Common myeloid progenitor, CD34-positive (primary cell): ENCODE results near the gene LMCD1.

Experiments used
- CTCF ChIA-PET: fragments of 350-600 bp; sonication (Branson Sonifier 250); formaldehyde crosslinking; loops from one replicate; lab custom pipeline; 2021; ENCODE audit warnings: antibody characterized with exemption; lab: Charles Lee
- POLR2A ChIA-PET: fragments of 350-600 bp; sonication (Branson Sonifier 250); formaldehyde crosslinking; loops from one replicate; lab custom pipeline; 2021; ENCODE audit warnings: antibody characterized with exemption; lab: Charles Lee
- DNase-seq, 3 donors: peaks; one replicate each; pipeline versions ENCODE4 v3.0.0 to v3.0.0-alpha.2; 2013
- H3K27ac ChIP-seq, 2 experiments: 1 replicate in 1 of 2; 2 replicates in 1 of 2; pipeline ENCODE4 v1.7.0; 2013; ENCODE audit warnings: inconsistent platforms in 2 of 2, low read length in 2 of 2, mild to moderate bottlenecking in 2 of 2, low read depth in 1 of 2, moderate library complexity in 1 of 2; ENCODE audit not compliant: severe bottlenecking in 2 of 2, insufficient read depth in 1 of 2, poor library complexity in 1 of 2
- H3K27me3 ChIP-seq, 5 experiments: replicated peaks in 2 of 5; 1 replicate in 3 of 5; 2 replicates in 2 of 5; pipeline versions ENCODE4 v1.6.1 to v1.7.0; 2013; ENCODE audit warnings: low read length in 4 of 5, mild to moderate bottlenecking in 2 of 5, moderate library complexity in 2 of 5, inconsistent platforms in 1 of 5; ENCODE audit not compliant: insufficient read depth in 5 of 5, control insufficient read depth in 4 of 5
- H3K36me3 ChIP-seq, 4 experiments: 1 replicate in 2 of 4; 2 replicates in 2 of 4; pipeline versions ENCODE4 v1.6.1 to v1.7.0; 2013; ENCODE audit warnings: low read length in 3 of 4, control low read depth in 1 of 4, mild to moderate bottlenecking in 1 of 4; ENCODE audit not compliant: control insufficient read depth in 4 of 4, insufficient read depth in 4 of 4
- H3K4me1 ChIP-seq, 4 experiments: 1 replicate in 3 of 4; 2 replicates in 1 of 4; pipeline versions ENCODE4 v1.6.1 to v1.7.1; 2013; ENCODE audit warnings: low read length in 3 of 4, mild to moderate bottlenecking in 3 of 4, control low read depth in 1 of 4, inconsistent platforms in 1 of 4, moderate library complexity in 1 of 4; ENCODE audit not compliant: control insufficient read depth in 4 of 4, insufficient read depth in 4 of 4; ENCODE audit errors: control extremely low read depth in 1 of 4
- H3K4me3 ChIP-seq, 7 experiments: 1 replicate in 4 of 7; 2 replicates in 3 of 7; pipeline versions ENCODE4 v1.5.1 to v1.7.0; 2013; ENCODE audit warnings: mild to moderate bottlenecking in 7 of 7, low read length in 6 of 7, moderate library complexity in 6 of 7, inconsistent platforms in 2 of 7, low read depth in 2 of 7, control low read depth in 1 of 7; ENCODE audit not compliant: insufficient read depth in 4 of 7, control insufficient read depth in 1 of 7; ENCODE audit errors: extremely low read depth in 1 of 7
- H3K9me3 ChIP-seq, 5 experiments: 1 replicate in 4 of 5; 2 replicates in 1 of 5; pipeline versions ENCODE4 v1.6.1 to v1.7.1; 2013; ENCODE audit warnings: low read length in 4 of 5, mild to moderate bottlenecking in 2 of 5, inconsistent platforms in 1 of 5, low read depth in 1 of 5, moderate library complexity in 1 of 5; ENCODE audit not compliant: control insufficient read depth in 4 of 5, insufficient read depth in 2 of 5; ENCODE audit errors: control extremely low read depth in 1 of 5
- WGBS: methylation state at CpG from one replicate; pipeline ENCODE4 v1.1.5; 2013; ENCODE audit not compliant: insufficient coverage; 5-methylcytosine and 5-hydroxymethylcytosine counted together

Gene LMCD1

GRCh38 chr3:8458238-8458661 lies 43.4 kb upstream of the LMCD1 start:
- Histone ChIP-seq H3K9me3 (peaks cover 0 to 2% (median 0%) of the 10 kb centered on the region in 5 experiments), H3K4me3 (no peak overlapping the region), H3K27ac (no peak overlapping the region), H3K36me3 (no peaks in the 10 kb centered on the region), H3K4me1 (no peaks in the 10 kb centered on the region), H3K27me3 (peaks cover 0 to 3% (median 0%) of the 10 kb centered on the region in 5 experiments)
- CTCF ChIA-PET: interaction anchor here (0.9 to 1.1 kb wide), 2 partner anchors 14 to 134 kb away, joined by 3 read pairs; no protein-coding TSS in a partner anchor
- WGBS: 100% methylated on average over 2 of the region's 2 CpGs
- POLR2A ChIA-PET: no interaction called here
- DNase-seq: no peak

GRCh38 chr3:8458711-8459110 lies 42.9 kb upstream of the LMCD1 start:
- no peak overlapping the region for H3K4me3 ChIP-seq
- DNase-seq: no peak

GRCh38 chr3:8460050-8460708 lies 41.4 kb upstream of the LMCD1 start:
- H3K36me3 ChIP-seq: no peaks in the 10 kb centered on the region
- peaks cover 0 to 1% (median 0%) of the 10 kb centered on the region in 5 experiments for H3K27me3 ChIP-seq
- H3K9me3 ChIP-seq: peaks cover 0 to 2% (median 0%) of the 10 kb centered on the region in 5 experiments
- H3K27ac ChIP-seq: no peak overlapping the region
- ChIA-PET POLR2A (no interaction called here), CTCF (interaction anchor here (1.7 kb wide), 1 partner anchor 222 kb away, joined by 4 read pairs; no protein-coding TSS in a partner anchor)
- no peak for DNase-seq
- no peak overlapping the region for H3K4me3 ChIP-seq
- H3K4me1 ChIP-seq: no peaks in the 10 kb centered on the region
- WGBS: 96% methylated on average over 4 of the region's 10 CpGs

More at GRCh38 chr3:8458711-8459110, 42.9 kb upstream of the LMCD1 start:
- Histone ChIP-seq H3K9me3 (peaks cover 0 to 2% (median 0%) of the 10 kb centered on the region in 5 experiments), H3K36me3 (no peaks in the 10 kb centered on the region), H3K27ac (no peak overlapping the region), H3K4me1 (no peaks in the 10 kb centered on the region), H3K27me3 (peaks cover 0 to 3% (median 0%) of the 10 kb centered on the region in 5 experiments)
- CTCF ChIA-PET: interaction anchor here (0.9 to 1.1 kb wide), 2 partner anchors 14 to 134 kb away, joined by 3 read pairs; no protein-coding TSS in a partner anchor
- POLR2A ChIA-PET: no interaction called here
- WGBS: 98% methylated on average over 6 of the region's 6 CpGs

- Histone ChIP-seq H3K4me1 (no peaks in the 10 kb centered on the region), H3K27ac (no peak overlapping the region), H3K27me3 (no peaks in the 10 kb centered on the region), H3K4me3 (no peak overlapping the region), H3K36me3 (no peaks in the 10 kb centered on the region), H3K9me3 (peaks cover 0 to 2% (median 0%) of the 10 kb centered on the region in 5 experiments)
- CTCF ChIA-PET: interaction anchor here (1.7 kb wide), 1 partner anchor 223 kb away, joined by 4 read pairs; no protein-coding TSS in a partner anchor
- DNase-seq: peak in 2 of 3 donors; percentile 7 to 23
- WGBS: no CpG with 5 or more reads among the region's 3 CpGs
- POLR2A ChIA-PET: no interaction called here
Observed at GRCh38 chr3:8460815-8461456, 40.7 kb upstream of the LMCD1 start.

GRCh38 chr3:8464668-8465067 lies 37.0 kb upstream of the LMCD1 start:
- Histone ChIP-seq H3K27ac (no peak overlapping the region), H3K36me3 (no peaks in the 10 kb centered on the region), H3K9me3 (peaks cover 0 to 2% (median 0%) of the 10 kb centered on the region in 5 experiments), H3K4me1 (no peaks in the 10 kb centered on the region), H3K27me3 (no peaks in the 10 kb centered on the region), H3K4me3 (no peak overlapping the region)
- no CpG with 5 or more reads among the region's 1 CpG for WGBS
- CTCF ChIA-PET: no interaction called here
- no peak for DNase-seq
- POLR2A ChIA-PET: no interaction called here

DNA sequence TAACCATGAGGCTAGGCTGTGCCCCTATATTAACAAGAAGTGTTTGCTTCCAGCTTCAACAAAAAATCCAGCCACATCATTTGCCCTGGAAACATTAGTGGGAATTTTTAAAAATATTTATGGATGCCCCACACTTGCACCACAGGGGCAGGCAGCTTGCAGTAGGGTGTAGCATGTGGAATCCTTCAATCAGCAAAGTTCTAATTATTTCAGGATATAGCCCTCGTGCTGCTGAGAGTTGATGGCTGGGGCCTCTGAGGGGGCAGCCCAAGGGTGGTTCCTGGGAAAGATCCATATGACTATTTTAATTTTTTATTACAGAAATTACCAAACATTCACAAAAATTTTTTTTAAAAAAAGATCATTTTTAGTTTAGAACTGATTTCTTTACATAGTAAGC lies 35.1 kb upstream of the LMCD1 start:
- Histone ChIP-seq H3K27me3 (no peaks in the 10 kb centered on the region), H3K4me1 (no peaks in the 10 kb centered on the region), H3K27ac (no peak overlapping the region), H3K9me3 (no peaks in the 10 kb centered on the region), H3K36me3 (no peaks in the 10 kb centered on the region), H3K4me3 (no peak overlapping the region)
- DNase-seq: no peak
- WGBS: no CpG with 5 or more reads among the region's 1 CpG
- ChIA-PET POLR2A (no interaction called here), CTCF (no interaction called here)

DNA sequence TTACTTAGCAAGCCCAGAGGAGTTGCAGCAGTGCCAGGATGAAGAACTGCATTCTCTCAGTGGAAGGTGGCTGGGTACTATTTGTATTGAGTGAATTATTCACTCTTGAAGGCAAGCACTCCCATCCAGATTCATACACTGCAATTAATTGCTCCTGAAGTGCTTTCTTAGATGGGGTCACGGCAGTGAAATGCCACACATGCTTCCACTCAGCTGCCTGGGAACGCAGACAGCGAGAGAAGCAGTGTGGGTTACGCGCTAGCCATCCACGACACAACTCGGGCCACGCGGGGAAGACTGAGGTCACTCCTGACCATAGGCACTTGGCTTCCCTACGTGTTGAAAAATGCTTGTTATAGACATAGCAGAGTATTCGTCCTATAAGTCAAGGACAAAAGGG lies 30.8 kb upstream of the LMCD1 start:
- Histone ChIP-seq H3K4me1 (no peaks in the 10 kb centered on the region), H3K27ac (no peak overlapping the region), H3K27me3 (no peaks in the 10 kb centered on the region), H3K4me3 (no peak overlapping the region), H3K9me3 (no peaks in the 10 kb centered on the region), H3K36me3 (no peaks in the 10 kb centered on the region)
- POLR2A ChIA-PET: no interaction called here
- CTCF ChIA-PET: no interaction called here
- WGBS: 89% methylated on average over 10 of the region's 11 CpGs
- DNase-seq: no peak
